B cell (primary cell): ENCODE data around the gene SLC35B2.

ENCODE experiments used
- CTCF ChIP-seq: fragments of 200-600 bp; IDR thresholded peaks from one replicate; pipeline ENCODE4 v1.8.0; 2022; ENCODE audit warnings: antibody characterized with exemption, mild to moderate bottlenecking
- EZH2 ChIP-seq: IDR thresholded peaks from 2 replicates; pipeline ENCODE4 v1.6.1; 2012; ENCODE audit warnings: borderline replicate concordance, low read depth, mild to moderate bottlenecking, moderate library complexity, low read length; ENCODE audit not compliant: insufficient read depth, poor library complexity, severe bottlenecking

GRCh38 chr6:44249082-44249748 lies 8.1 kb downstream of the SLC35B2 start:
- TF ChIP-seq CTCF (no peak), EZH2 (no peak)
